Muscle of leg (tissue), 16 donors: ENCODE data around the gene KCNJ16. TPM values are rescaled to one million over a fixed set of nuclear protein-coding genes. Genes with fewer than 3 reads are reported as not detected.
A peak's percentile ranks its signal among the peaks of the same experiment; 100 is the strongest.

Experiments used
- DNase-seq: peaks from one replicate; pipeline ENCODE4 v3.0.0; 2013
- H3K27ac ChIP-seq: one replicate; pipeline ENCODE4 v1.5.1; 2013; ENCODE audit warnings: mild to moderate bottlenecking, low read length, control low read depth
- H3K27me3 ChIP-seq: one replicate; pipeline ENCODE4 v1.6.1; 2013; ENCODE audit warnings: low read length; ENCODE audit not compliant: control insufficient read depth, insufficient read depth
- H3K36me3 ChIP-seq: one replicate; pipeline ENCODE4 v1.6.1; 2013; ENCODE audit warnings: low read length; ENCODE audit not compliant: control insufficient read depth, insufficient read depth
- H3K4me1 ChIP-seq: one replicate; pipeline ENCODE4 v1.6.1; 2013; ENCODE audit warnings: low read length; ENCODE audit not compliant: control insufficient read depth, insufficient read depth
- H3K4me3 ChIP-seq: one replicate; pipeline ENCODE4 v1.5.1; 2013; ENCODE audit warnings: low read length, control low read depth
- H3K9me3 ChIP-seq: replicated peaks from 2 replicates; pipeline ENCODE4 v1.6.1; 2013; ENCODE audit warnings: low read depth, low read length; ENCODE audit not compliant: control insufficient read depth
- WGBS: methylation state at CpG from one replicate; pipeline ENCODE4 v1.1.5; 2013; ENCODE audit warnings: missing lambda C conversion rate; ENCODE audit not compliant: insufficient coverage; 5-methylcytosine and 5-hydroxymethylcytosine counted together
- long read RNA-seq, 11 donors: transcript quantifications; one replicate each; lab custom pipeline, GENCODE V29; 2026
- polyA plus RNA-seq, 8 donors: library from polyadenylated mRNA; unstranded; fragments of 120-200 nt; gene quantifications; one replicate each; pipeline versions ENCODE4 v1.2.1 to v1.2.3, GENCODE V29; 2013; ENCODE audit warnings: inconsistent platforms in 1 of 8, low replicate concordance in 1 of 8; ENCODE audit not compliant: insufficient read length in 8 of 8, insufficient read depth in 1 of 8
- total RNA-seq: library from RNA; stranded (reverse); fragments of 120-200 nt; gene quantifications from one replicate; pipeline ENCODE4 v1.2.4, GENCODE V29; 2013

Gene KCNJ16
- total RNA-seq, result 0.22 TPM
- under 1 TPM; 0.08 to 0.79 (median 0.18) TPM for polyA plus RNA-seq
- long read RNA-seq, donor 1, result 0 reads
- long read RNA-seq, donor 2, result 0 reads
- long read RNA-seq, donor 3, result 0 reads
- long read RNA-seq, donor 4, result 0 reads
- long read RNA-seq, donor 5, result 0 reads
- long read RNA-seq, donor 6, result 0 reads
- long read RNA-seq, donor 7, result 0 reads
- long read RNA-seq, donor 8, result 0 reads
- long read RNA-seq, donor 9, result 0 reads
- long read RNA-seq, donor 10, result 0 reads
- long read RNA-seq, donor 11, result 0 reads

GRCh38 chr17:70074956-70075355, at the start of gene KCNJ16:
TSS of gene KCNJ16 (plus strand) at chr17:70075225. CDS start at chr17:70132088, 56,863 bp downstream.
- H3K36me3 ChIP-seq, result no peaks in the 10 kb centered on the region
- H3K27me3 ChIP-seq, result no peaks in the 10 kb centered on the region
- no peaks in the 10 kb centered on the region for H3K9me3 ChIP-seq
- H3K27ac ChIP-seq, result no peak within 1 kb of the TSS
- WGBS, result 84% methylated on average over 2 of the region's 4 CpGs
- H3K4me3 ChIP-seq, result no peak within 1 kb of the TSS
- DNase-seq, result no peak
- no peaks in the 10 kb centered on the region for H3K4me1 ChIP-seq

- no peaks in the 10 kb centered on the region for H3K36me3 ChIP-seq
- no peaks in the 10 kb centered on the region for H3K9me3 ChIP-seq
- H3K4me3 ChIP-seq, result no peak overlapping the region
- DNase-seq, result no peak
- no peaks in the 10 kb centered on the region for H3K27me3 ChIP-seq
- peaks cover 15% of the 10 kb centered on the region for H3K4me1 ChIP-seq
- no peak overlapping the region for H3K27ac ChIP-seq
Measured at GRCh38 chr17:70028397-70028796, 46.6 kb upstream of the KCNJ16 start.

GRCh38 chr17:70028978-70029767, 45.9 kb upstream of the KCNJ16 start:
- peak overlapping the region; percentile 11 for H3K27ac ChIP-seq
- no peaks in the 10 kb centered on the region for H3K9me3 ChIP-seq
- DNase-seq, result peak; percentile 20
- 86% methylated on average over 2 of the region's 2 CpGs for WGBS
- H3K36me3 ChIP-seq, result no peaks in the 10 kb centered on the region
- H3K27me3 ChIP-seq, result no peaks in the 10 kb centered on the region
- no peak overlapping the region for H3K4me3 ChIP-seq
- H3K4me1 ChIP-seq, result peaks cover 15% of the 10 kb centered on the region

GRCh38 chr17:70030371-70030770, 44.7 kb upstream of the KCNJ16 start:
- Histone ChIP-seq H3K27ac (peak overlapping the region; percentile 21), H3K9me3 (no peaks in the 10 kb centered on the region), H3K36me3 (no peaks in the 10 kb centered on the region), H3K27me3 (no peaks in the 10 kb centered on the region), H3K4me3 (no peak overlapping the region), H3K4me1 (peaks cover 15% of the 10 kb centered on the region)
- peak; percentile 85 for DNase-seq
- WGBS, result no CpG with 5 or more reads among the region's 1 CpG

GRCh38 chr17:70031341-70031740, 43.7 kb upstream of the KCNJ16 start:
- DNase-seq, result no peak
- Histone ChIP-seq H3K36me3 (no peaks in the 10 kb centered on the region), H3K4me1 (peaks cover 15% of the 10 kb centered on the region), H3K4me3 (no peak overlapping the region), H3K27me3 (no peaks in the 10 kb centered on the region), H3K27ac (no peak overlapping the region), H3K9me3 (no peaks in the 10 kb centered on the region)

- H3K4me1 ChIP-seq, result peaks cover 15% of the 10 kb centered on the region
- no peaks in the 10 kb centered on the region for H3K27me3 ChIP-seq
Measured at GRCh38 chr17:70033165-70033564, 41.9 kb upstream of the KCNJ16 start.

GRCh38 chr17:70034158-70034557, 40.9 kb upstream of the KCNJ16 start:
- H3K4me1 ChIP-seq, result peaks cover 13% of the 10 kb centered on the region
- DNase-seq, result peak; percentile 24
- H3K4me3 ChIP-seq, result no peak overlapping the region
- H3K36me3 ChIP-seq, result no peaks in the 10 kb centered on the region
- H3K27ac ChIP-seq, result no peak overlapping the region
- H3K9me3 ChIP-seq, result no peaks in the 10 kb centered on the region
- no CpG with 5 or more reads among the region's 5 CpGs for WGBS
- no peaks in the 10 kb centered on the region for H3K27me3 ChIP-seq

More at GRCh38 chr17:70033165-70033564, 41.9 kb upstream of the KCNJ16 start:
- no peak overlapping the region for H3K27ac ChIP-seq
- DNase-seq, result no peak
- H3K9me3 ChIP-seq, result no peaks in the 10 kb centered on the region
- no peak overlapping the region for H3K4me3 ChIP-seq
- H3K36me3 ChIP-seq, result no peaks in the 10 kb centered on the region

- DNase-seq, result no peak
- no peak overlapping the region for H3K27ac ChIP-seq
- WGBS, result no CpG with 5 or more reads among the region's 2 CpGs
- no peaks in the 10 kb centered on the region for H3K9me3 ChIP-seq
- no peaks in the 10 kb centered on the region for H3K4me1 ChIP-seq
- H3K27me3 ChIP-seq, result no peaks in the 10 kb centered on the region
- H3K4me3 ChIP-seq, result no peak overlapping the region
- no peaks in the 10 kb centered on the region for H3K36me3 ChIP-seq
Measured at GRCh38 chr17:70037498-70037897, 37.5 kb upstream of the KCNJ16 start.

- H3K27ac ChIP-seq, result no peak overlapping the region
- no peak for DNase-seq
- H3K9me3 ChIP-seq, result no peaks in the 10 kb centered on the region
- H3K4me3 ChIP-seq, result no peak overlapping the region
- no CpG with 5 or more reads among the region's 2 CpGs for WGBS
- no peaks in the 10 kb centered on the region for H3K4me1 ChIP-seq
- no peaks in the 10 kb centered on the region for H3K27me3 ChIP-seq
- H3K36me3 ChIP-seq, result no peaks in the 10 kb centered on the region
Measured at GRCh38 chr17:70040336-70040735, 34.7 kb upstream of the KCNJ16 start.

GRCh38 chr17:70041061-70041460, 34.0 kb upstream of the KCNJ16 start:
- Histone ChIP-seq H3K4me3 (no peak overlapping the region), H3K36me3 (no peaks in the 10 kb centered on the region), H3K27me3 (no peaks in the 10 kb centered on the region), H3K27ac (peak overlapping the region; percentile 31), H3K4me1 (no peaks in the 10 kb centered on the region), H3K9me3 (no peaks in the 10 kb centered on the region)
- DNase-seq, result no peak
- WGBS, result 100% methylated on average over 1 of the region's 1 CpG
